Activated naive CD4-positive, alpha-beta T cell treated with anti-CD3 and anti-CD28 coated beads, Interleukin-2, amount 50 U/mL, for 72 hours (primary cell): ENCODE measurements around the gene ZFHX3. TPM values are rescaled to one million over a fixed set of nuclear protein-coding genes. Genes with fewer than 3 reads are reported as not detected.
A peak's percentile ranks its signal among the peaks of the same experiment; 100 is the strongest.
"Not testable (repeated sequence)": the region's sequence is repeated elsewhere in the genome, so short reads cannot be mapped to it uniquely, and the experiment has no call there.

ENCODE experiments used
- ATAC-seq, 2 donors: fragments of 150-1000 bp; cut with Tn5 transposase; 2 replicates each; pipeline ENCODE4 v1.10.0; 2021; ENCODE audit warnings: mild to moderate bottlenecking in 2 of 2, moderate library complexity in 2 of 2
- DNase-seq, 2 donors: peaks; one replicate each; pipeline ENCODE4 v3.0.0; 2021 to 2022; ENCODE audit warnings: low spot score in 2 of 2
- H3K27ac Mint-ChIP-seq, 2 donors: one replicate each; pipeline ENCODE4 v1.8.0; 2022; ENCODE audit warnings: mild to moderate bottlenecking in 2 of 2, mixed read lengths in 2 of 2
- H3K36me3 Mint-ChIP-seq, 2 donors: one replicate each; pipeline ENCODE4 v1.8.0; 2022; ENCODE audit warnings: mixed read lengths in 2 of 2
- H3K9me3 Mint-ChIP-seq, 2 donors: one replicate each; pipeline ENCODE4 v1.8.0; 2022; ENCODE audit warnings: mixed read lengths in 2 of 2
- total RNA-seq, 2 donors: library from RNA; stranded (reverse); gene quantifications; one replicate each; pipeline ENCODE4 v1.2.3, GENCODE V29; 2022

Gene ZFHX3
- total RNA-seq, 2 donors from 2014 or later: 0.07 to 1.7 TPM

DNA sequence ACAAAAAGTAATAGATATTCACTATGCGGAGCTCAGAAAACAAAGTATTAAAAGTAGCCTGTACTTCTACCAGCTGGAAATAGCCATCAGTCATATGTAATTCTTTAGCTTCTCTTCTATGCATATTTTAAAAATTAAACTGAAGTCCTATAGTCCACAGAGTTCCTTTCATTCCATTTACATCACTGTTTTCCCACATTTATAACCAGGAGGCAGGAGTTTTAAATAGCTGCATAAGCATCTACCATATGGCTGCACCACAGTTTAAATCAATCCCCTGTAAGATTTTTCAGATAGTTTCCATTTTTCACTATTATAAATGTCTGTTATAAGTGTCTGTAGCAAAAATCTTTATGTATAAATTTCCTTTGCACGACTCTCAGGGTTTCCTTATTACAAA, 45.1 kb downstream of the ZFHX3 start:
- peaks cover 0 to 11% of the 10 kb centered on the region in 2 donors for H3K36me3 Mint-ChIP-seq
- H3K9me3 Mint-ChIP-seq: peaks cover 0 to 4% of the 10 kb centered on the region in 2 donors
- no peak for ATAC-seq
- no peak overlapping the region for H3K27ac Mint-ChIP-seq
- DNase-seq: no peak

DNA sequence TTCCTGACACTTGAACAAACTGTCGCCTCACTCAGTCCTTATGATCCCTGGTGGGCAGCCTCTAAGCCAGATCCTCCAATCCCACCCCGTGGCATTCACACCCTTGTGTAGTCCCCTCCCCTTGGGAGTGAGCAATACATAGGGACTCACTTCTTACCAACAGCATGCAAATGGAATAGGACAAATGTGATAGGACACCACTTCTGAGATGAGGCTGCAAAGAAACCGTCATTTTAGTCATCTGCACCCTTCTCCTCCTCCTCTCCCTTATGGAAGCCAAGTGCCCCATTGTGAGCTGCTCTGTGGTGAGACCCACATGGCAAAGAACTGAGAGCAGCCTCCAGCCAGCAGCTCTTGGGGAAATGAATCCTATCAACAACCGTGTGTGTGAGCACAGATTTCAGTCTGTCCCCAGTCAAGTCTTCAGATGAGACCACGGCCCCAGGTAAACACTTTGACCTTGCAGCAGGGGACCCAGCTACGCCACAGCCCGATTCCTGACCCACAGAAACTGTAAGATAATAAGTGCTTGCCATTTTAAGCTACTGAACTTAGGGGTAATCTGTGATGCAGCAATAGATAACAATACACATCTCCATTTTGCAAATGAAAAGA, 46.9 kb downstream of the ZFHX3 start:
- DNase-seq (no peak), ATAC-seq (no peak)
- peaks cover 0 to 4% of the 10 kb centered on the region in 2 donors for H3K9me3 Mint-ChIP-seq
- no peak overlapping the region for H3K27ac Mint-ChIP-seq
- H3K36me3 Mint-ChIP-seq: peaks cover 0 to 11% of the 10 kb centered on the region in 2 donors

DNA sequence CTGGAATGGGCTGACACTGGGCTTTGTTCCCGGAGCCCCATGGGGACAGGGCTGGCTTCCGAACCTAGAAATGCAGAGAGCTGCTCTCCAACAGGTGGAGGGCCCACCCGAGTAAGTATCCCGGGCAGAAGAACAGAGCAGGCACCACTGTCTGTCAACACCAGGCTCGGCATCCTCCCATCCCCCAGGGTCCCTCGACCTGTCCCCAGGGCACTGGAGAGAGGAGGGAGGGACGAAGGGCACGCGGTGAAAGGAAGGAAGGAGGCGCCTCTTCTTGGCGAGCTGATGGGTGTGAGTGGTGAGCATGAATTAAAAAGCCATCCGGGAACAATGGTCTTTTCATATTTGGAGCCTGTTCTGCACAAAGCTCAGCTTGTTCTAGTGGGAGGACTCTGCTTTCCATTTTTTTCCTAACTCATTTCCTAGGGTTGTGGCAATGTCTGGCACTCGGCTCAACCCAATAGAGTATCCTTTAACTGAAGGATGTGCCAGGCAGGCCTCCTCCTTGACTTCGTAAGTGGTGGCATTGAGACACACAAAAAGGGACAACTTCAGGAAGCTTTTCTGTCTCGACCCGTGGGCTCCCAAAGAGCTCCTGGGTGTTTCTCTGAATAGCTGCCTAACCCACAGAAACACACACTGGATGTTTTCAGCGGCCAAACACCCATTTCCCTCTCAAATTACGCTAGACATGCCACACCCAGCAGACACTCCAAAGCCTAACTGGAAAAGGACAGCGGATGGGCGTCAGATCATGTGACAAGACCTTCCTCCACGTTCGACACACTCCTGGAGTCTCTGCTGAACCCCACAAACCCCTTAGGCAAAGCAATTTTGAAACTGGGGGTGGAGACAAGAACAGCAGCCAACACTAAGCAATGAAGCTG, 47.7 kb downstream of the ZFHX3 start:
- H3K36me3 Mint-ChIP-seq: peaks cover 0 to 11% of the 10 kb centered on the region in 2 donors
- peaks cover 0 to 4% of the 10 kb centered on the region in 2 donors for H3K9me3 Mint-ChIP-seq
- no peak for DNase-seq
- no peak for ATAC-seq
- H3K27ac Mint-ChIP-seq: no peak overlapping the region

- Mint-ChIP-seq H3K27ac (no peak overlapping the region), H3K9me3 (peaks cover 0 to 4% of the 10 kb centered on the region in 2 donors), H3K36me3 (peaks cover 0 to 11% of the 10 kb centered on the region in 2 donors)
- ATAC-seq (no peak), DNase-seq (no peak)
Measured at GRCh38 chr16:72999541-73000019, 48.3 kb downstream of the ZFHX3 start.

DNA sequence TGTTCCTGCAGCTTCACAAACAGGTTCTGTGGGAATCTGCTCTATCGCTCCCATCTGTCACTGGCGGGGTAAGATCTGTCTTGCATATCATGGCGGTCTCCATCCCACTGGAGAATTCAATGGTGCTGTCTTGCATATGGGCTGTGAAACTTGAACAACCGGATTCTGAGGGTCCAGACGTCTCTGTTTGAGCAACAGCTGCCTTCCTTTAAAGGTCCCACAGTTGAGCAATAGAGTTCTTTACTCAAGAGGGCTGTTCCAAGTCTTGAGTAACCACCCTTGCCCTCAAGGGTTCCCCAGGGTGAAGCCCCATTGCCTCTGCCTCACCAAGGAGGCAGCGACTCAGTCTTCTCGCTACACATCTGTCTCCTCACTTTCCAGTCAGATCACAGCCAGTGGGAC, 50.8 kb downstream of the ZFHX3 start:
- Mint-ChIP-seq H3K9me3 (peaks cover 0 to 4% of the 10 kb centered on the region in 2 donors), H3K27ac (no peak overlapping the region), H3K36me3 (peaks cover 0 to 11% of the 10 kb centered on the region in 2 donors)
- no peak for DNase-seq
- peak in 1 of 2 donors; percentile 61 for ATAC-seq

- H3K36me3 Mint-ChIP-seq: peaks cover 0 to 11% of the 10 kb centered on the region in 2 donors
- DNase-seq (no peak), ATAC-seq (no peak)
- H3K27ac Mint-ChIP-seq: no peak overlapping the region
- H3K9me3 Mint-ChIP-seq: peaks cover 0 to 4% of the 10 kb centered on the region in 2 donors
Measured at GRCh38 chr16:72996291-72997062, 51.5 kb downstream of the ZFHX3 start.

DNA sequence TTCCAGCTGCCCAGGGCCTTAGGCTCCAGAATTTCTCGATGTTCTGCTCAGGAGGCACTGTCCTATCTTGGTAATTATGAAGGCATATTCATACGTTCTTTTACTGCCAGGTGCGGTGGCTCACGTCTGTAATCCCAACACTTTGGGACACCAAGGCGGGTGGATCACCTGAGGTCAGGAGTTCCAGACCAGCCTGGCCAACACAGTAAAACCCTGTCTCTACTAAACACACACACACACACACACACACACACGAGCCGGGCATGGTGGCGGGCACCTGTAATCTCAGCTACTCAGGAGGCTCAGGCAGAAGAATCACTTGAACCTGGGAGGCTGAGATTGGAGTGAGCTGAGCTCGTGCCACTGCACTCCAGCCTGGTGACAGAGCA, 52.1 kb downstream of the ZFHX3 start:
- H3K27ac Mint-ChIP-seq, ATAC-seq: not testable (repeated sequence)

DNA sequence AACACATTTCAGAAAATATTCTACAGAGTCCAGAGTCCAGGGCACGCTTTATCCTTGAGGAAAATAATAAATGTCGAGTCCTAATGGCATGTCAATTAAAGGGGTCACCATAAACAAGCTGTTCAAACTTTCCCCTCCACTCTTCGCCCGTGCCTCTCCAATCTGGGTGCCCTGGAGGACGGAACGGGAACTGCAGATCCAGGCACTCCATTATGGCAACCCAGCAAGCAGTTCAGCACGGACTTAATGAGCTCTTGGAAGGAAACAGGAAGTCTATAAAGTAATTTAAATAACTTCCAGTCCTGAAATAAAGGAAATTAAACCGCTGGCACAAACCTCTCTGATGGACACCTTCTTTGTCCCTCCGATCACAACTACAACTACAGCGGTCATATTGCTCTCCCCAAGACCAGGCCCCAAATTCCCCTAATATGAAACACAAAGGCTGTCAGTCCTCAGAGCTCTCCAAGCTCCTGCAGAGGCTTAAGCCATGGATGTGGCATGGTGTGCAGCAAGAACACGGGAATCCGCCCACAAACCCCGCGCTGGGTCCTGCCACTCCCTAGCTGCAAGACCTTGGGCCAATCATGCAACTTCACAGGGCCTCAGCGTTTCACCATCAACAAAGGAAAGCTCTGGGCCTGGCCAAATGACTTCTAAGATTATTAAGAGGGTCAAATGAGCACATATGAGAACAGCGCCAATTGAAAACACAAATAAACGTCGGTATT, 52.6 kb downstream of the ZFHX3 start:
- DNase-seq: peak in 1 of 2 donors; percentile 8
- no peak for ATAC-seq
- Mint-ChIP-seq H3K27ac (no peak overlapping the region), H3K9me3 (no peaks in the 10 kb centered on the region), H3K36me3 (peaks cover 0 to under 1% of the 10 kb centered on the region in 2 donors)

More for the DNA sequence above, 52.1 kb downstream of the ZFHX3 start:
- DNase-seq, H3K36me3 Mint-ChIP-seq, H3K9me3 Mint-ChIP-seq: not testable (repeated sequence)

DNA sequence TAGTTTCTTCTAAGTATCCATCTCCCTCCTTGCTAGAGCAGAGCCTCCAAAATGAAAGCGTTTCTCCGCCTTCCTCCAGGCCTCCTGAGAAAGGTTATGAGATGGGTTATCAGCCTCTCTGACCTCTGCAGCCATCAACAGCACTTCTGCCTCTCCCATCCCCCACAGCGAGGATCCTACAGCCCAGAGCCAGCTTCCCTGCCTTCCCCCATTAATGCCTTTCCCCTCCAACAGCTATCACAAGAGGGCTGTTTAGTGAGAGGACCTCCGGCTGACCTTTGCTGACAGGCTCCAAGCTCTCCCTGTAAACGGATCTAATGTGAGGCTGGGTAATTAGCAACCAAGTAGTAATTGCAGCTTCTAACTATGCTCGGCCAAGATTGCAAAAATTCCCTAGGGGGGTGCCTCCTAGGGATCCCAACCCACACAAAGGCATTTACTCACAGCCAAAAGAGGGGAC, 55.8 kb downstream of the ZFHX3 start:
- ATAC-seq (no peak), DNase-seq (no peak)

DNA sequence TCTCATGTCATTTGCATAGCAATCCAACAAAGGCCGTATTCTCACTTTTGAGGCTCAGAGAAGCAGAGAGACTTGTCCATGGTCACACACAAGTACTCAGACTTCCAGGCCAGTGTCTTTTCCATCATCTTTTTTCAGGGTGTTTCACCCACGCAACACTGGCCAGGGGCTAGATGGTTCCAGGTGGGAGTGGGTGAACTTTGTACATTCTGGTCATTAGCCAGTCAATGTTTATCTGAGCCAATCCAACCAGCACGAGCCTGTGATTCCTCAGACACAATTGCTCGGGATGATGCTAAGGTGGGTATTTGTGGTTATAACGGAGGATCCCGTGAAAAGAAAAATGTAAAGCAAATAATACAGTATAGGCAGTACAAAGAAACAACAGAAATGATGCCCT, 56.3 kb downstream of the ZFHX3 start:
- ATAC-seq (no peak), DNase-seq (no peak)
- Mint-ChIP-seq H3K9me3 (no peaks in the 10 kb centered on the region), H3K27ac (no peak overlapping the region), H3K36me3 (no peaks in the 10 kb centered on the region)

More for the DNA sequence above, 55.8 kb downstream of the ZFHX3 start:
- Mint-ChIP-seq H3K9me3 (no peaks in the 10 kb centered on the region), H3K36me3 (no peaks in the 10 kb centered on the region), H3K27ac (no peak overlapping the region)

DNA sequence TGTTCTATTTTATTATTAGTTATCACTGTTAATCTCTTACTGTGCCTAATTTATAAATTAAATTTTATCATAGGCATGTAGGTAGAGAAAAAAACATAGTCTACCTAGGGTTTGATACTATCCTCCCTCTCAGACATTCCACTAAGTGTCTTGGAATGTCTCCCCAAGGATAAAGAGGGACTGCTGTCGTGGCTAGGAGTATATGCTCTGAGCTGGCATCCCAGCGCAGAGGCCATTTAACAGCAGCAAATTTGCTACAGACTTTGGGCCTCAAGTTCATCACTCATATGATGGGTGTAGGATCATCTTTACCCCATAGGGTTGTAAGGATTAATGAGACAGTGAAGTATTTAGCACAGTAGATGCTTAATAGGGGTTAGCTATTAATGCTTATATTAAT, 56.7 kb downstream of the ZFHX3 start:
- ATAC-seq: no peak
- H3K9me3 Mint-ChIP-seq: no peaks in the 10 kb centered on the region
- no peaks in the 10 kb centered on the region for H3K36me3 Mint-ChIP-seq
- no peak overlapping the region for H3K27ac Mint-ChIP-seq
- DNase-seq: no peak

DNA sequence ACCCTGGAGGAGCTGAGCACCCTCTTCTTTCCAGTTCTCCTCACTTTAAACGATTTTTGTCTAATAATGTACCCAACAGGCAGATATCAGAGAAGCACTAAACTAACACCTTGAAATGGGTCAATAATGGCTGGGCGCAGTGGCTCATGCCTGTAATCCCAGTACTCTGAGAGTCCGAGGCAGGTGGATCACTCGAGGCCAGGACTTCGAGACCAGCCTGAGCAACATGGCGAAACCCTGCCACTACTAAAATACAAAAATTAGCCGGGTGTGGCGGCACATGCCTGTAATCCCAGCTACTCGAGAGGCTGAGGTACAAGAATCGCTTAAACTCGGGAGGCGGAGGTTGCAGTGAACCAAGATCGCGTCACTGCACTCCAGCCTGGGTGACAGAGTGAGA, 57.4 kb downstream of the ZFHX3 start:
- H3K36me3 Mint-ChIP-seq: no peaks in the 10 kb centered on the region

GRCh38 chr16:72989579-72990551, 58.1 kb downstream of the ZFHX3 start:
- Mint-ChIP-seq H3K9me3 (no peaks in the 10 kb centered on the region), H3K36me3 (no peaks in the 10 kb centered on the region), H3K27ac (no peak overlapping the region)
- ATAC-seq (no peak), DNase-seq (no peak)

More for the DNA sequence above, 57.4 kb downstream of the ZFHX3 start:
- Mint-ChIP-seq H3K9me3 (no peaks in the 10 kb centered on the region), H3K27ac (no peak overlapping the region)
- DNase-seq (no peak), ATAC-seq (no peak)

DNA sequence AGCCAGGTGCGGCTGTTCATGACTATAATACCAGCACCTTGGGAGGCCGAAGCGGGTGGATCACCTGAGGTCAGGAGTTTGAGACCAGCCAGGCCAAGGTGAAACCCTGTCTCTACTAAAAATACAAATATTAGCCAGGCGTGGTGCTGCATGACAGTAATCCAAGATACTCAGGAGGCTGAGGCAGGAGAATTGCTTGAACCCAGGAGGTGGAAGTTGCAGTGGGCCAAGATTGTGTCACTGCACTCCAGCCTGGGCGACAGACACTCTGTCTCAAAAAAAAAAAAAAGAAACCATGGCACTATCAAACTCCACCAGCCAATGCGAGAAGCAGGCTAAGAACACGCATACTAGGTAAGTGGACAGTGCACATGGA, 58.7 kb downstream of the ZFHX3 start:
- not testable (repeated sequence) for ATAC-seq

GRCh38 chr16:72988569-72988968, 59.4 kb downstream of the ZFHX3 start:
- no peaks in the 10 kb centered on the region for H3K9me3 Mint-ChIP-seq
- DNase-seq (no peak), ATAC-seq (no peak)
- no peak overlapping the region for H3K27ac Mint-ChIP-seq
- H3K36me3 Mint-ChIP-seq: no peaks in the 10 kb centered on the region

More for the DNA sequence above, 58.7 kb downstream of the ZFHX3 start:
- not testable (repeated sequence) for DNase-seq, H3K9me3 Mint-ChIP-seq, H3K36me3 Mint-ChIP-seq
- H3K27ac Mint-ChIP-seq: peak overlapping the region in 1 of 2 donors; percentile 72
